H9 (cell line): ENCODE measurements around the gene NID1. TPM values are rescaled to one million over a fixed set of nuclear protein-coding genes. Genes with fewer than 3 reads are reported as not detected.

Source experiments
- DNase-seq: peaks from one replicate; pipeline ENCODE4 v3.0.0-alpha.2; 2017
- H2AFZ ChIP-seq: one replicate; pipeline ENCODE4 v1.6.1; 2013; ENCODE audit warnings: mild to moderate bottlenecking, low read length, control low read depth, moderate library complexity
- H2AK5ac ChIP-seq: 2 replicates; pipeline ENCODE4 v1.6.1; 2013; ENCODE audit warnings: low read length, control low read depth, mixed read lengths; ENCODE audit not compliant: insufficient read length
- H2BK120ac ChIP-seq: one replicate; pipeline ENCODE4 v1.6.1; 2013; ENCODE audit warnings: low read depth, mild to moderate bottlenecking, low read length, control low read depth, inconsistent platforms; ENCODE audit not compliant: poor library complexity, severe bottlenecking
- H2BK12ac ChIP-seq: 2 replicates; pipeline ENCODE4 v1.6.1; 2013; ENCODE audit warnings: low read length, control low read depth, mixed read lengths, low read depth; ENCODE audit not compliant: insufficient read length
- H2BK15ac ChIP-seq: 2 replicates; pipeline ENCODE4 v1.6.1; 2013; ENCODE audit warnings: low read depth, low read length, control low read depth
- H2BK20ac ChIP-seq: one replicate; pipeline ENCODE4 v1.6.1; 2013; ENCODE audit warnings: low read depth, mild to moderate bottlenecking, low read length, control low read depth, inconsistent platforms; ENCODE audit not compliant: poor library complexity, severe bottlenecking
- H2BK5ac ChIP-seq: 2 replicates; pipeline ENCODE4 v1.6.1; 2013; ENCODE audit warnings: low read length, control low read depth, mixed read lengths; ENCODE audit not compliant: insufficient read length
- H3K14ac ChIP-seq: 2 replicates; pipeline ENCODE4 v1.6.1; 2013; ENCODE audit warnings: low read length, control low read depth; ENCODE audit not compliant: insufficient read depth
- H3K18ac ChIP-seq: 2 replicates; pipeline ENCODE4 v1.6.1; 2013; ENCODE audit warnings: low read depth, mild to moderate bottlenecking, mixed read lengths, low read length, control low read depth; ENCODE audit not compliant: insufficient read length
- H3K23ac ChIP-seq: 2 replicates; pipeline ENCODE4 v1.6.1; 2013; ENCODE audit warnings: low read length, control low read depth, mixed read lengths, low read depth; ENCODE audit not compliant: insufficient read length
- H3K23me2 ChIP-seq: 2 replicates; pipeline ENCODE4 v1.6.1; 2013; ENCODE audit warnings: low read depth, mild to moderate bottlenecking, mixed read lengths, low read length, control low read depth; ENCODE audit not compliant: insufficient read length, poor library complexity, severe bottlenecking
- H3K27ac ChIP-seq: 2 replicates; pipeline ENCODE4 v1.5.1; 2013; ENCODE audit warnings: low read length, control low read depth, mixed read lengths, low read depth; ENCODE audit not compliant: insufficient read length
- H3K27me3 ChIP-seq: 2 replicates; pipeline ENCODE4 v1.6.1; 2013; ENCODE audit warnings: low read length, control low read depth, inconsistent platforms; ENCODE audit not compliant: insufficient read depth
- H3K4ac ChIP-seq: 2 replicates; pipeline ENCODE4 v1.6.1; 2013; ENCODE audit warnings: low read depth, mild to moderate bottlenecking, control low read depth, inconsistent platforms, low read length, moderate library complexity
- H3K4me1 ChIP-seq: 2 replicates; pipeline ENCODE4 v1.6.1; 2013; ENCODE audit warnings: low read length, control low read depth, inconsistent platforms; ENCODE audit not compliant: insufficient read depth
- H3K4me2 ChIP-seq: 2 replicates; pipeline ENCODE4 v1.6.1; 2013; ENCODE audit warnings: low read length, control low read depth, mixed read lengths; ENCODE audit not compliant: insufficient read length, insufficient read depth
- H3K56ac ChIP-seq: 2 replicates; pipeline ENCODE4 v1.6.1; 2013; ENCODE audit warnings: low read depth, mild to moderate bottlenecking, mixed read lengths, low read length, control low read depth; ENCODE audit not compliant: insufficient read length
- H3K79me1 ChIP-seq: 2 replicates; pipeline ENCODE4 v1.6.1; 2013; ENCODE audit warnings: low read depth, mild to moderate bottlenecking, moderate library complexity, low read length, control low read depth, inconsistent platforms; ENCODE audit not compliant: insufficient read depth, poor library complexity, severe bottlenecking
- H3K79me2 ChIP-seq: 2 replicates; pipeline ENCODE4 v1.6.1; 2013; ENCODE audit warnings: low read length, control low read depth, inconsistent platforms; ENCODE audit not compliant: insufficient read depth
- H3K9ac ChIP-seq: 2 replicates; pipeline ENCODE4 v1.6.1; 2013; ENCODE audit warnings: low read length, control low read depth, mixed read lengths; ENCODE audit not compliant: insufficient read length; ENCODE audit errors: extremely low read depth
- H3K9me3 ChIP-seq: one replicate; pipeline ENCODE4 v1.6.1; 2013; ENCODE audit warnings: low read depth, low read length, inconsistent platforms; ENCODE audit not compliant: control insufficient read depth
- H3T11ph ChIP-seq: one replicate; pipeline ENCODE4 v1.6.1; 2013; ENCODE audit warnings: mild to moderate bottlenecking, low read length, control low read depth, inconsistent platforms
- H4K20me1 ChIP-seq: one replicate; pipeline ENCODE4 v1.6.1; 2013; ENCODE audit not compliant: control insufficient read depth, insufficient read length, insufficient read depth
- H4K5ac ChIP-seq: 2 replicates; pipeline ENCODE4 v1.6.1; 2013; ENCODE audit warnings: low read depth, mild to moderate bottlenecking, mixed read lengths, low read length, control low read depth; ENCODE audit not compliant: insufficient read length
- H4K8ac ChIP-seq: replicated peaks from 2 replicates; pipeline ENCODE4 v1.6.1; 2013; ENCODE audit warnings: low read length, control low read depth, mixed read lengths, low read depth; ENCODE audit not compliant: insufficient read length
- H4K91ac ChIP-seq: 2 replicates; pipeline ENCODE4 v1.6.1; 2013; ENCODE audit warnings: low read depth, mild to moderate bottlenecking, moderate library complexity, mixed read lengths, low read length, control low read depth; ENCODE audit not compliant: insufficient read length
- H3K27ac Mint-ChIP-seq, 3 experiments: 2 replicates in 2 of 3; 3 replicates in 1 of 3; pipeline ENCODE4 v1.8.0; 2020 to 2021; ENCODE audit warnings: mixed read lengths in 3 of 3, mild to moderate bottlenecking in 1 of 3, moderate library complexity in 1 of 3
- H3K27me3 Mint-ChIP-seq: 2 replicates; pipeline ENCODE4 v1.8.0; 2021; ENCODE audit warnings: low read depth, mild to moderate bottlenecking, moderate library complexity, mixed read lengths
- H3K36me3 Mint-ChIP-seq, 3 experiments: 2 replicates in 2 of 3; 3 replicates in 1 of 3; pipeline ENCODE4 v1.8.0; 2020 to 2021; ENCODE audit warnings: low read depth in 3 of 3, mixed read lengths in 3 of 3; ENCODE audit not compliant: insufficient read depth in 1 of 3
- H3K4me1 Mint-ChIP-seq, 2 experiments: 2 replicates each; pipeline ENCODE4 v1.8.0; 2020; ENCODE audit warnings: mixed read lengths in 2 of 2
- H3K4me3 Mint-ChIP-seq, 2 experiments: 2 replicates in 1 of 2; 3 replicates in 1 of 2; pipeline ENCODE4 v1.8.0; 2020 to 2021; ENCODE audit warnings: mild to moderate bottlenecking in 2 of 2, mixed read lengths in 2 of 2, moderate library complexity in 1 of 2
- H3K9me3 Mint-ChIP-seq, 2 experiments: 2 replicates in 1 of 2; 3 replicates in 1 of 2; pipeline ENCODE4 v1.8.0; 2020; ENCODE audit warnings: mild to moderate bottlenecking in 2 of 2, mixed read lengths in 2 of 2, moderate library complexity in 1 of 2
- CTCF ChIP-seq: fragments of 200-600 bp; sonication (generic); conservative IDR thresholded peaks from 3 replicates; pipeline ENCODE4 v1.8.0; 2021; ENCODE audit warnings: antibody characterized with exemption, mild to moderate bottlenecking
- WGBS: extraction: QIAGEN DNeasy Blood & Tissue Kit; methylation state at CpG from one replicate; pipeline ENCODE4 v1.1.7; 2013; ENCODE audit warnings: missing lambda C conversion rate, low lambda C conversion rate, mixed read lengths; ENCODE audit not compliant: insufficient read length; ENCODE audit errors: extremely low coverage; 5-methylcytosine and 5-hydroxymethylcytosine counted together
- total RNA-seq: library from RNA; stranded (reverse); gene quantifications from 2 replicates; pipeline ENCODE4 v1.2.1, GENCODE V29; 2021

NID1 gene
- total RNA-seq, 1 experiment from 2014 or later = 28.5 TPM

- Mint-ChIP-seq H3K27ac (no peak overlapping the region), H3K4me3 (no peak overlapping the region), H3K36me3 (no peaks in the 10 kb centered on the region), H3K4me1 (peaks cover 2 to 6% of the 10 kb centered on the region in 2 experiments), H3K27me3 (peaks cover 4% of the 10 kb centered on the region), H3K9me3 (no peaks in the 10 kb centered on the region; a peak in 1 of 5 replicates)
- Histone ChIP-seq H3K79me1 (no peaks in the 10 kb centered on the region), H2BK5ac (no peak overlapping the region), H2BK12ac (no peak overlapping the region), H3T11ph (no peak overlapping the region), H3K79me2 (no peaks in the 10 kb centered on the region), H2BK15ac (no peak overlapping the region), H2BK20ac (no peak overlapping the region), H3K4me2 (no peak overlapping the region), H2BK120ac (no peak overlapping the region), H4K91ac (no peak overlapping the region), H3K23me2 (no peaks in the 10 kb centered on the region), H2AFZ (no peak overlapping the region), H3K18ac (no peak overlapping the region), H3K27me3 (no peaks in the 10 kb centered on the region), H3K14ac (no peak overlapping the region), H3K23ac (no peak overlapping the region), H3K9me3 (no peaks in the 10 kb centered on the region), H3K4me1 (no peaks in the 10 kb centered on the region), H4K8ac (no peak overlapping the region), H3K4ac (no peak overlapping the region), H2AK5ac (no peak overlapping the region), H3K9ac (no peak overlapping the region), H3K56ac (no peak overlapping the region), H4K20me1 (no peaks in the 10 kb centered on the region), H3K27ac (no peak overlapping the region), H4K5ac (no peak overlapping the region)
- WGBS = no CpG with 5 or more reads among the region's 5 CpGs
- TF ChIP-seq CTCF = no peak
- DNase-seq = no peak
Observed at GRCh38 chr1:235937123-235937522, 127.8 kb downstream of the NID1 start.
